Activated T-helper 9 cell treated with anti-CD3 and anti-CD28 coated beads, Interleukin-2, amount 50 U/mL, for 16 hours (primary cell): ENCODE data around the gene UQCC5.

Experiments
- DNase-seq: peaks from one replicate; pipeline ENCODE4 v3.0.0-alpha.2; 2020; ENCODE audit warnings: low read depth

UQCC5 gene

GRCh38 chr3:52570076-52570475, 33.7 kb downstream of the UQCC5 start:
- no peak for DNase-seq

- no peak for DNase-seq
Observed at GRCh38 chr3:52572221-52572620, 35.8 kb downstream of the UQCC5 start.

GRCh38 chr3:52574056-52574965, 37.9 kb downstream of the UQCC5 start:
- no peak for DNase-seq
